HCT116 (cell line): ENCODE results near the gene SLC7A5. TPM values are rescaled to one million over a fixed set of nuclear protein-coding genes. Genes with fewer than 3 reads are reported as not detected.

Experiments
- ATAC-seq: fragments of 200-7000 bp; cut with Tn5 transposase; 2 replicates; pipeline ENCODE4 v1.9.1; 2020; ENCODE audit warnings: mild to moderate bottlenecking, moderate library complexity
- BruUV-seq: library from RNA; stranded (reverse); fragments of 400-500 nt; replicated peaks from 2 replicates; lab custom pipeline; 2021; lab: Mats Ljungman, UMichigan
- CTCF ChIA-PET: fragments of 300-600 bp; sonication (Branson Sonifier 250); formaldehyde crosslinking; loops from one replicate; lab custom pipeline; 2021; ENCODE audit warnings: antibody characterized with exemption; lab: Charles Lee
- POLR2A ChIA-PET: fragments of 300-600, 350-600 bp; sonication (Branson Sonifier 250); formaldehyde crosslinking; loops from one replicate; lab custom pipeline; 2021; ENCODE audit warnings: antibody characterized with exemption; lab: Charles Lee
- RAD21 ChIA-PET, 2 experiments: fragments of 300-600 bp; sonication (Branson Sonifier 250); formaldehyde crosslinking; loops; one replicate each; lab custom pipeline; 2023; ENCODE audit warnings: low total read pairs in 2 of 2; ENCODE audit not compliant: uncharacterized antibody in 2 of 2, unreplicated experiment in 2 of 2, low non-redundant PET in 1 of 2; lab: Charles Lee
- DNase-seq: peaks from one replicate; pipeline ENCODE4 v3.0.0-alpha.2; 2010; ENCODE audit warnings: low read depth, low spot score
- H2AFZ ChIP-seq: fragments of 200-600 bp; shearing (Covaris generic), sonication (generic); 2 replicates; pipeline ENCODE4 v1.6.1; 2017; ENCODE audit warnings: low read depth, mixed run types, mixed read lengths, antibody characterized with exemption, low read length; ENCODE audit not compliant: poor library complexity, severe bottlenecking
- H3K27ac ChIP-seq: 2 replicates; pipeline ENCODE4 v1.5.1; 2012; ENCODE audit warnings: low read depth, low read length
- H3K27me3 ChIP-seq: fragments of 200-600 bp; sonication (generic); 2 replicates; pipeline ENCODE4 v1.6.1; 2016; ENCODE audit warnings: mixed run types, low read length, mixed read lengths; ENCODE audit not compliant: insufficient read depth
- H3K36me3 ChIP-seq, 2 experiments: fragments of 200-500 bp in 1 of 2; fragments of 200-600 bp in 1 of 2; sonication (Bioruptor generic) in 1 of 2; sonication (generic) in 1 of 2; 2 replicates each; pipeline versions ENCODE4 v1.5.1 to v1.6.1; 2014 to 2016; ENCODE audit warnings: low read length in 2 of 2, inconsistent platforms in 1 of 2, mixed read lengths in 1 of 2, mixed run types in 1 of 2; ENCODE audit not compliant: insufficient read depth in 2 of 2, control insufficient read depth in 1 of 2
- H3K4me1 ChIP-seq, 2 experiments: fragments of 200-600 bp in 1 of 2; sonication (generic) in 1 of 2; 2 replicates each; pipeline versions ENCODE4 v1.5.1 to v1.6.1; 2012 to 2017; ENCODE audit warnings: low read length in 2 of 2, inconsistent platforms in 1 of 2, mild to moderate bottlenecking in 1 of 2, mixed read lengths in 1 of 2, mixed run types in 1 of 2, moderate library complexity in 1 of 2; ENCODE audit not compliant: insufficient read depth in 2 of 2, control insufficient read depth in 1 of 2
- H3K4me2 ChIP-seq: fragments of 200-600 bp; sonication (generic); 2 replicates; pipeline ENCODE4 v1.6.1; 2017; ENCODE audit warnings: mixed run types, low read length, mixed read lengths
- H3K4me3 ChIP-seq, 2 experiments: fragments of 200-600 bp in 1 of 2; sonication (generic) in 1 of 2; replicated peaks in 1 of 2; 2 replicates each; pipeline ENCODE4 v1.5.1; 2011 to 2016; ENCODE audit warnings: low read length in 2 of 2, control low read depth in 1 of 2, low read depth in 1 of 2, mild to moderate bottlenecking in 1 of 2, mixed read lengths in 1 of 2, mixed run types in 1 of 2
- H3K79me2 ChIP-seq: fragments of 200-600 bp; sonication (generic); 2 replicates; pipeline ENCODE4 v1.6.1; 2017; ENCODE audit warnings: mild to moderate bottlenecking, mixed run types, low read length, moderate library complexity, mixed read lengths; ENCODE audit not compliant: insufficient read depth
- H3K9ac ChIP-seq: fragments of 200-600 bp; sonication (generic); 2 replicates; pipeline ENCODE4 v1.6.1; 2016; ENCODE audit warnings: low read length, mixed read lengths
- H3K9me2 ChIP-seq: fragments of 200-600 bp; sonication (generic), shearing (Covaris generic); 2 replicates; pipeline ENCODE4 v1.6.1; 2017; ENCODE audit warnings: mixed run types, mild to moderate bottlenecking, moderate library complexity; ENCODE audit not compliant: insufficient read depth
- H3K9me3 ChIP-seq, 2 experiments: fragments of 200-500 bp in 1 of 2; fragments of 200-600 bp in 1 of 2; sonication (Bioruptor generic) in 1 of 2; sonication (generic) in 1 of 2; 2 replicates each; pipeline ENCODE4 v1.6.1; 2014 to 2017; ENCODE audit warnings: low read length in 2 of 2, mixed read lengths in 2 of 2, inconsistent platforms in 1 of 2, low read depth in 1 of 2, mild to moderate bottlenecking in 1 of 2, mixed run types in 1 of 2, moderate library complexity in 1 of 2; ENCODE audit not compliant: control insufficient read depth in 1 of 2, insufficient read depth in 1 of 2
- H4K20me1 ChIP-seq: fragments of 200-600 bp; sonication (generic), shearing (Covaris generic); 2 replicates; pipeline ENCODE4 v1.6.1; 2017; ENCODE audit warnings: mixed run types, mild to moderate bottlenecking, moderate library complexity; ENCODE audit not compliant: insufficient read depth
- CTCF ChIP-seq, 3 experiments: fragments of 200-600 bp in 1 of 3; sonication (generic) in 1 of 3; IDR thresholded peaks in 2 of 3; conservative IDR thresholded peaks in 1 of 3; 2 replicates each; pipeline ENCODE4 v1.5.1; 2012 to 2017; ENCODE audit warnings: low read depth in 2 of 3, low read length in 2 of 3, antibody characterized with exemption in 1 of 3, borderline replicate concordance in 1 of 3, control low read depth in 1 of 3, mild to moderate bottlenecking in 1 of 3, mixed read lengths in 1 of 3, mixed run types in 1 of 3, moderate library complexity in 1 of 3; ENCODE audit not compliant: insufficient read depth in 1 of 3
- EGR1 ChIP-seq: IDR thresholded peaks from 2 replicates; pipeline ENCODE4 v1.6.1; 2012; ENCODE audit warnings: low read depth
- ELF1 ChIP-seq: IDR thresholded peaks from 2 replicates; pipeline ENCODE4 v1.6.1; 2012; ENCODE audit warnings: low read depth, borderline replicate concordance
- EZH2 ChIP-seq: fragments of 200-600 bp; sonication (generic); IDR thresholded peaks from 2 replicates; pipeline ENCODE4 v1.6.1; 2017; ENCODE audit warnings: antibody characterized with exemption, mixed run types
- POLR2AphosphoS5 ChIP-seq: IDR thresholded peaks from 2 replicates; pipeline ENCODE4 v1.6.1; 2011; ENCODE audit warnings: mild to moderate bottlenecking, low read depth, low read length, moderate library complexity
- SIN3A ChIP-seq: IDR thresholded peaks from 2 replicates; pipeline ENCODE4 v1.6.1; 2012; ENCODE audit warnings: low read depth
- ZNF274 ChIP-seq: fragments of 200-500 bp; sonication (Bioruptor generic); IDR thresholded peaks from 2 replicates; pipeline ENCODE4 v1.6.1; 2014; ENCODE audit warnings: mild to moderate bottlenecking, low read depth, low read length, inconsistent platforms
- intact Hi-C: fragments of 100-400 bp; cut with micrococcal nuclease; formaldehyde crosslinking; loops from 2 replicates; pipeline ENCODE4 v1.10.0; 2022
- total RNA-seq: library from RNA; stranded (reverse); gene quantifications from one replicate; pipeline ENCODE4 v1.2.1, GENCODE V29; 2021; ENCODE audit not compliant: unreplicated experiment

The SLC7A5 gene
- total RNA-seq, 1 experiment from 2014 or later = 482 TPM

GRCh38 chr16:87851141-87851587 is 18.1 kb downstream of the SLC7A5 start:
- Histone ChIP-seq H2AFZ (no peak overlapping the region), H3K4me1 (peaks cover 32 to 36% of the 10 kb centered on the region in 2 experiments), H3K9me3 (no peaks in the 10 kb centered on the region), H3K4me2 (no peak overlapping the region), H3K36me3 (peaks cover 19 to 86% of the 10 kb centered on the region in 2 experiments), H3K4me3 (no peak overlapping the region), H3K9ac (no peak overlapping the region), H3K27me3 (no peaks in the 10 kb centered on the region), H3K79me2 (peaks cover 99% of the 10 kb centered on the region), H4K20me1 (peaks cover 49% of the 10 kb centered on the region; the same call in 1 of the 2 replicates), H3K27ac (peak overlapping the region; percentile 81; the same call in 1 of the 2 replicates), H3K9me2 (no peaks in the 10 kb centered on the region)
- TSS peak; percentile 11 for BruUV-seq
- TF ChIP-seq POLR2AphosphoS5 (peak; percentile 25; the same call in 1 of the 2 replicates), ELF1 (no peak)
- RAD21 ChIA-PET = interaction anchor here in 1 of 2 experiments (2.6 kb wide), 1 partner anchor 19 kb away, joined by 12 read pairs; the partner anchor contains the start of gene SLC7A5
- DNase-seq (no peak), ATAC-seq (no peak)
- POLR2A ChIA-PET = interaction anchor here (2.9 kb wide), 1 partner anchor 20 kb away, joined by 9 read pairs; no protein-coding TSS in a partner anchor
- intact Hi-C loops = loop anchor here (2.0 kb wide), 1 partner anchor 44 kb away; no protein-coding TSS in a partner anchor
- CTCF ChIA-PET = interaction anchor here (0.9 to 2.1 kb wide), 4 partner anchors 14 to 82 kb away, joined by 3 to 12 read pairs (median 4); no protein-coding TSS in a partner anchor

- CTCF ChIA-PET = interaction anchor here (0.6 to 2.3 kb wide), 18 partner anchors 9 to 91 kb away, joined by 3 to 36 read pairs (median 4); partner anchors contain the start of gene SLC7A5
- intact Hi-C loops = loop anchor here (2.0 kb wide), 1 partner anchor 44 kb away; no protein-coding TSS in a partner anchor
- Histone ChIP-seq H4K20me1 (peaks cover 41% of the 10 kb centered on the region; the same call in 1 of the 2 replicates), H3K79me2 (peaks cover 99% of the 10 kb centered on the region), H3K9me3 (no peaks in the 10 kb centered on the region), H3K4me2 (no peak overlapping the region), H3K36me3 (peaks cover 17 to 85% of the 10 kb centered on the region in 2 experiments), H3K4me1 (peaks cover 28 to 30% of the 10 kb centered on the region in 2 experiments), H3K9ac (no peak overlapping the region), H3K27me3 (no peaks in the 10 kb centered on the region), H3K4me3 (no peak overlapping the region), H2AFZ (no peak overlapping the region), H3K27ac (peak overlapping the region; percentile 15; the same call in 1 of the 2 replicates), H3K9me2 (no peaks in the 10 kb centered on the region)
- POLR2A ChIA-PET = interaction anchor here (0.9 to 2.9 kb wide), 5 partner anchors 16 to 71 kb away, joined by 3 to 9 read pairs (median 5); partner anchors contain the start of gene SLC7A5
- BruUV-seq = no TSS peak
- DNase-seq (no peak), ATAC-seq (peak; percentile 44)
- TF ChIP-seq SIN3A = no peak
- TF ChIP-seq ELF1 = no peak
- TF ChIP-seq EZH2 = no peak
- TF ChIP-seq CTCF (IDR thresholded peaks at IDR 0.05 in 2 of 3, conservative IDR thresholded peaks at IDR 0.05 in 1 of 3; ENCODE audit: borderline replicate concordance in 1 of 3, insufficient read depth in 1 of 3, low read depth in 2 of 3, low read length in 2 of 3) = peak in 2 of 3 experiments; percentile 100; a peak in 4 of 6 replicates
- TF ChIP-seq POLR2AphosphoS5 = peak; percentile 3
- no peak for TF ChIP-seq ZNF274
- no peak for TF ChIP-seq EGR1
- RAD21 ChIA-PET = interaction anchor here (0.6 to 2.6 kb wide), 4 partner anchors 20 to 71 kb away, joined by 3 to 12 read pairs (median 4); partner anchors contain the start of gene SLC7A5 (in 1 of the 2)
These were observed 19.0 kb downstream of the SLC7A5 start for GRCh38 chr16:87850009-87851006.
